GM04504 (cell line): ENCODE results near the gene CBY1.

Experiments used
- DNase-seq: peaks from one replicate; pipeline ENCODE4 v3.0.0-alpha.2; 2012; ENCODE audit warnings: low read depth

The CBY1 gene

GRCh38 chr22:38649841-38650522, 6.5 kb upstream of the CBY1 start:
- no peak for DNase-seq

GRCh38 chr22:38652859-38653258, 3.6 kb upstream of the CBY1 start:
- no peak for DNase-seq

DNA sequence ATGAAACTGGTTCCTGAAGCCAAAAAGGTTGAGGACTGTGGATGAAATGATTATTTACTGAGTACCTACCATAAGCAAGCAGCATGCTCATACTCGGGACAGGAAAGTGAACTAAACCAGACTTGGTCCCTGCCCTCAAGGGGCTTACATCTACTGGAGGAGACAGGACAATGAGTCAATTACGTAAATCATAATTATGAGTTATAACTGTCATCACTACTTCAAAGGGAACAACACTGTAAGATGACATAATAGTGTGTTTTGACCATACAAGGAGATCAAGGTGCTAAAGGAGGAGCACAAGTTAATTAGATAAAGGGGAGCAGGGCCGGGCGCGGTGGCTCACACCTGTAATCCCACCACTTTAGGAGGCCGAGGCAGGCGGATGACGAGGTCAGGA, 2.7 kb upstream of the CBY1 start:
- DNase-seq: no peak

DNA sequence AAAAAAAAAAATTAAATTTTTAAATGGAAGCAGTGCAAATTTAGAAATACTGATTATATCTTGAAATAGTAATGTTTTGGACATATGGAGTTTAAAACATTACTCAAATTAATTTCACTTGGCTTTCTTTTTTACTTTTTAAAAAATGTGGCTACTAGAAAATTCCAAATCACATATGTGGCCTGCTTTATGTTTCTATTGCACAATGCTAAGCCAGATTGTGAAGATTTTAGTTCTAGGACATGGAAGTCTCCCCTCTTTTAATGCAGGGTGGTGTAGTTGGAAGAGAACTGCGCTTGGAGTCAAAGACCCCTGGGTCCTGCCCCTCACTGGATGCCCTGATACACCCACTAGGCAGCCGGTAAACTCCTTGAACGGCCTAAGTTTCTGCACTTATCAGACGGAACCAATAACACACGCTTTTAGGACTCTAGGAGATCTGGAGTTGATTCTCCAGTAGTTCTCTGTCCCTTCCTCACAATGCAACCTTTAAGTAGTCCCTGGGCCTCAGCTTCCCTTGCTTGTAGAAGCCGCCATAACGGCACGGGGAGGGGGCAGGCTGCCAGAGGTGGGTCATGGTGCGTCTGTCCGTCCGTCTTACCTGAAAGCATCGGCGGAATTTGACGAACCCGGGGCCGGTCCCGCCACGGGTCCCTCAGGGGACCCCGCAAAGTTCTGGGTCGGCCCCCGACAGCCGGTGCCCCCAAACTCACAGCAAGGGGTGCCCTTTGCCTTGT, 751 bp upstream of the CBY1 start:
- peak; percentile 8 for DNase-seq

DNA sequence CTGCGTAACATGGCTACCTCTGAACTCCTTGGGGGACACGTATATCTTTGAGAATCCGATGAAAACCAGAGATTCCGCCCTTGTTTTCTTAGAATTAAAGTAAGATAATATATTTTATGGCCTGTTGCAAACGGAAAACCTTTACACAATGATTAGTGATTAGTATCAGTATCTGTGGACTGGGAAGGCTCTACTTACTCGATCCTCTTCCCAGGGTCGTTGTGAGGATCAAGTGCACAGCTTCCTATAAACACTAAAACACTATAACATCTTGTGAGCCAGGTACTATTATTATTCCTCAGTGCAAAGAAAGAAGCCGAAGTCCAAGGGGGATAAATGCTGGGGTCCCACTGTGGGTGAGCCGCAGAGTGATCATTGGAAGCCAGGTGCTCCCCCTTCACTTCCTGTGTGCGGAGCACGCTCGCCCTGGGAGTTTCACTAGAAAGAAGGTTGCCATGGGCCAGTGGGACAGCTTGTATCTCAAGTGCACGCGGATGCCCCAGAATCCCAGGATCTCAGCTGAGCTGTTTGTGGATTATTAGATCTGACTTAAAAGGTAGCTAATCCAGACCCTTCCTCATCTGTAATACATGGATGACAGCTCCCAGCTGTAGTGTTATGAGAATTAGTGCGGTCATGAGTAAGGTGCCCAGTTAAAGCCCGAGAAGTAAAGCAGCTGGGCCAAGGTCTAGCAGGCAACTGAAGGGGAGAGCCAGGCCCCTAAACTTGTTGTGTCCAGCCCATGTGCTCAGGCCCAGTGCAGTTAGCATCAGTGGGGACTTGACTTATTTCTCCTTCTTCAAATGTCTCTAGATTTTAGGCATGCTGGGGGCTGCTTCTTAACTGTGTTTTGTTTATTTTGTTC, 839 bp downstream of the CBY1 start:
- peak; percentile 6 for DNase-seq

GRCh38 chr22:38674888-38675287, 18.4 kb downstream of the CBY1 start:
- no peak for DNase-seq

DNA sequence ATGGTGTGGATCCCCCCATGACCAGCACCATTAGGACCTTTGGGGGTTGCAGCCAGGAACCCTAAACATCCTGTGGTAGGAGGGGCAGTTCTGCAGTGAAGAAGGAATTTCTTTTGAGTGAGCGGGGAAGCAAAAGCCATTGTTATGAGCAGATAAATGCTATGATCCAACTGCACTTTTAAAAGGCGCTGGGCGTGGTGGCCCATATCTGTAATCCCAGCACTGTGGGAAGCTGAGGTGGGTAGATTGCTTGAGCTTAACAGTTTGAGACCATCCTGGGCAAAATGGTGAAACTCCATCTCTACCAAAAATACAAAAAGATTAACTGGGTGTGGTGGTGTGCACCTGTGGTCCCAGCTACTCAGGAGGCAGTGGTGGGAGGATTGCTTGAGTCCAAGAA, 19.4 kb downstream of the CBY1 start:
- DNase-seq: no peak

- peak; percentile 73 for DNase-seq
Observed at GRCh38 chr22:38681582-38682335, 25.3 kb downstream of the CBY1 start, which contains the start of gene TOMM22. Gene TOMM22 (plus strand): TSS chr22:38681957. CDS start chr22:38681979, 22 bp downstream.

DNA sequence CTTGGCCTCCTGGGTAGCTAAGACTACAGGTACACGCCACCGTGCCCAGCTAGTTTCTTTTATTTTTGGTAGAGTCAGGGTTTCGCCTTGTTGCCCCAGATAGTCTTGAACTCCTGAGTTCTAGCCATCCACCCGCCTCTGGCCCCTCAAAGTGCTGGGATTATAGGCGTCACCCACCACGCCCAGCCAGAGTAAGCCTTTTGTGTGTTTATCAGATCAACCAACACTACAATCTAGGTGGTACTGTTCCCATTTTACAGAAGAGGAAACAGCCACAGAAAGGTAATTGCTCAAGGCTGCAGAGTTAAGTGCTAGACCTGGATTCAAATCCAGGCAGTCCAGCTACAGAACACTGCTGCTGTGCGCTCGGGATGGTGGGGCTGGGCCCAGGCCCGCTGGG, 28.5 kb downstream of the CBY1 start:
- DNase-seq: no peak

DNA sequence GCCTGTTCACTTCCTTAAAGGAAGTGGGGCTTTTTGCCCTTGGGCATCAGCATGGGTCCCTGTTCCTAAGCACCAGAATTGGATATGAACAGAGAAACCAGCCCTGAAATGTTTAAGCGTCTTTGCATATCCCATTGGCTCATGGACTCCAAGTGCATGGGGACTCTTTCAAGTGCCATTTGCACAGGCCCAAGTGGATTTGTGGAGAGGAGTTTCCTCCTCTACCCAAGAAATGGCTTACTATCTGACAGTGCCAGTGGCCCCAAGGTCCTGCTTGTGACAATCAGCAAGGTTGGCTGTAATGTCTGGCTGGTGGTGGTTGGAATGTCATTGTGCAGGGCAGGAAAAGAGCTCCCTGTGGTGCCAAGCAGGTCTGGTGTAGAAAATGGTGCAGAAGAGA, 29.3 kb downstream of the CBY1 start:
- DNase-seq: no peak

DNA sequence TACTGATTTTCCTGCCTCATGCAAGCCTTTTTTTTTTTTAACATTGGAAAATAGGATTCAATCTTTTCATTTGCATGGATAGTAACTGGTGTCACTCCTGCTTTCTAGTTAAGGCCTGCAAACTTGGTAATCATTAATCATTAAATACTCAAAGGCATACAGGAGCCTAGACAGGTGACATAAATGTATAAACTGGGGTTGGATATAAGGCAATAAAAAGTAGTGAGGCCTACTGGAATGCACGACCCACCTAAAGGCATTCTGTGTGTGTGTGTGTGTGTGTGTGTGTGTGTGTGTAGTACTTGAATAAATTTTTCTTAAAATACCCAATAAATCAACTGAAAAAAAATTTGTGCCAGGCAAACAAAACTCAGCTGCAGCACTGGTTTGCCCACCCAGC, 33.2 kb downstream of the CBY1 start:
- no peak for DNase-seq

- no peak for DNase-seq
Observed at GRCh38 chr22:38694049-38694448, 37.6 kb downstream of the CBY1 start.

DNA sequence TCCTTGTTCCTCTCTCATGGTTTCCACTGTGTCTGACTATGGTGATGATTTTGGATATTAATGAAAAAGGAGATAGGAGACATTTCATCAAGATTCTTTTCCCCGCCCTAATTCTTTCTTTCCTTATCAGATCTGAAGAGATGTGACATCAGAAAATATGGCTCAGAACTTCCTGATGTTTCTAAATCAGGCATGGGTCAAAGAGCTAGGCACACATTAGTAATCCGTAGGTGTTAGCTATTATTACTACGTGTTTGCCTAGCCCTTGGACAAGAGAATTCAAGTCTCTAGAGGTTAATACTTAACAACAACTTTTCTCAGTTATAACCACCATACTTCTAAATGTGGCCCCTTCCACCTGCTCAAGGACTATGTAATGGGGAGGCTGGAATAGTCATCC, 38.5 kb downstream of the CBY1 start:
- DNase-seq: no peak

GRCh38 chr22:38696606-38697424, 40.4 kb downstream of the CBY1 start:
- no peak for DNase-seq

- no peak for DNase-seq
Observed at GRCh38 chr22:38697425-38698089, 41.1 kb downstream of the CBY1 start.

DNA sequence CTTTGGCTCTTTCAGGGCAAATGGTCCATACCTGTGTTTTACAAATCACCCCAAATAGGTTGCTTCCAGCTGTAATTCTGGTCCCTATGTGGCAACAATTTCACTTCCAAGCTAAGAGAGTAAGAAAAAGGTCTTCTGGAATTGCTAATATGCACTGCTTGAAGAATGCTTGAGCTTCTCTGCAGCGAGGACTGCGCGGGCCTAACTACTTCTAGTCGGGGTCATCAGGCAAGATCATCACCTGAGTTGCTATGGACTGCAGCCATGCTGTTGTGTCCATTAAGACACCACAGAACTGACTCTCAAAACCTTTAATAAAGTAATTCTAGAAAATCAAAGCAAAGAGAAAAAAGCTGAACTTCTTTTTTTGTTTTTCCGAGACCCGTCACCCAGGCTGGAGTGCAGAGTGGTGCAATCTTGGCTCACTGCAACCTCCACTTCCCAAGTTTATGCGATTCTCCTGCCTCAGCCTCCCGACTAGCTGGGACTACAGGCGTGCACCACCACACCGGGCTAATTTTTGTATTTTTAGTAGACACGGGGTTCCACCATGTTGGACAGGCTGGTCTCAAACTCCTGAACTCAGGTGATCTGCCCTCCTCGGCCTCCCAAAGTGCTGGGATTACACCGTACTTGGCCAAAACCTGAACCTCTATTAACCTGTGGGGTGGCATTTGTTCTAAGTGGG, 42.1 kb downstream of the CBY1 start:
- no peak for DNase-seq

DNA sequence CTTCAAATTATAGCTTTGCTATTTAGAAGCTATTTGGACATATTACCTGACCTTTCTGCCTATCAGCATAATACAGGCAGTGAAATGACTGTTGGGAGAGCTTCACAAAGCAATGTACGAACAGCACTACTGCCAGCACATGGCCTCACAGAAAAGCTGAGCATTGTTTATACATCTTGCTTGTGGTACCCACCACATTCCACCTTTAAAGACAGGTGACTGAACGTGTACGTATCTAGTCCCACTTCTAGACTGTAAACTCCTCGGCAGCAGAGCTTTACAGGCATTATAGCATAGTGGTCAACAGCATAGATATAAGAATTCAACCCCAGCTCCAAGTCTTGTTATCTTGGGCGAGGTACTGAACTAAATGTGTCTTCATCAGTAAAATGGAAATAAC, 42.7 kb downstream of the CBY1 start:
- no peak for DNase-seq

GRCh38 chr22:38699784-38700183, 43.3 kb downstream of the CBY1 start:
- DNase-seq: no peak

DNA sequence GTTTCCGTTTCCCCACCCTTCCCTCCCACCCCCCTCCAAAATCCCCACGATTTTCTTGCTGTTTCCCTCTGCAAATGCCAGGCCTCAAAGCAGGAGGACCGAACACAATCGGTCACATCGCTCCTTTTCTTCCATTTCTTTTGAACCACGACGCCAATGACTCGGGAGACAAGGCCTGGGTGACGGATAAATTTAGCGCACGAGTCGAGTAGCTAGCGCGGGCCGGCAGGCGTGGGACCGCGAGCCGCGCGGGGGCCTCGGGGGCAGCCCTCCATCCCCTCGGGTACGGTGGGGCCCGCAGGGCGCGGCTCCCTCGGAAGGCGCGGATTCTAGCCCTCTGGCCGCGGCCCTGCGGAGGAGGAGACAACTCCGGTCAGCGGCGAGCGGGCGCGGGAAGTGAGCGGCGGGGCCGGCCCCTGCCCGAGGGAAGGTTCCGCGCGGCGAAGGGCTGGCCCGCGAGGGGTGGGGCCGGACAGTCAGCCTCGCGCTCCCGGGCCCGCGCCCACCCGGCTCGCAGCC, 43.9 kb downstream of the CBY1 start:
- DNase-seq: no peak
